Peyer's patch (tissue), 4 donors: ENCODE data around the gene OTUB2. TPM values are rescaled to one million over a fixed set of nuclear protein-coding genes. Genes with fewer than 3 reads are reported as not detected.

Experiments used
- DNase-seq, 3 donors: peaks; one replicate each; pipeline ENCODE4 v3.0.0-alpha.2; 2017 to 2019
- H3K27ac ChIP-seq, 4 donors: fragments of 200-600 bp; sonication (generic); one replicate each; pipeline ENCODE4 v1.5.1; 2016 to 2019
- H3K27me3 ChIP-seq, 2 donors: fragments of 200-600 bp; sonication (generic); one replicate each; pipeline ENCODE4 v1.5.1; 2019
- H3K36me3 ChIP-seq, 3 donors: fragments of 200-600 bp; sonication (generic); one replicate each; pipeline ENCODE4 v1.5.1; 2016 to 2019
- H3K4me1 ChIP-seq, 4 donors: fragments of 200-600 bp; sonication (generic); one replicate each; pipeline ENCODE4 v1.5.1; 2016 to 2019
- H3K4me3 ChIP-seq, 4 donors: fragments of 200-600 bp; sonication (generic); 1 replicate in 3 of 4; 2 replicates in 1 of 4; pipeline ENCODE4 v1.5.1; 2016 to 2019; ENCODE audit warnings: mild to moderate bottlenecking in 1 of 4
- H3K9me3 ChIP-seq, 4 donors: fragments of 200-600 bp; sonication (generic); one replicate each; pipeline ENCODE4 v1.5.1; 2016 to 2019; ENCODE audit warnings: mild to moderate bottlenecking in 1 of 4
- CTCF ChIP-seq, 6 experiments: fragments of 450-650 bp in 4 of 6; fragments of 200-600 bp in 2 of 6; sonication (generic) in 1 of 6; IDR thresholded peaks; one replicate each; pipeline ENCODE4 v1.5.1; 2017 to 2019; ENCODE audit warnings: antibody characterized with exemption in 6 of 6, mild to moderate bottlenecking in 3 of 6, moderate library complexity in 1 of 6
- POLR2A ChIP-seq, 2 donors: fragments of 450-650 bp; IDR thresholded peaks; one replicate each; pipeline ENCODE4 v1.5.1; 2017; ENCODE audit warnings: antibody characterized with exemption in 2 of 2, mild to moderate bottlenecking in 2 of 2, moderate library complexity in 2 of 2
- total RNA-seq, 4 donors: library from RNA; depleted of rRNA; stranded (reverse); fragments of >200 nt; gene quantifications; one replicate each; pipeline ENCODE4 v1.1.0, GENCODE V29; 2016

Gene OTUB2
- total RNA-seq, 4 donors from 2014 or later = 3.4 to 4.9 (median 3.6) TPM; not detected in 1

- no peak overlapping the region for H3K27ac ChIP-seq
- H3K4me3 ChIP-seq = no peak overlapping the region
- no peaks in the 10 kb centered on the region for H3K36me3 ChIP-seq
- no peaks in the 10 kb centered on the region for H3K27me3 ChIP-seq
- no peaks in the 10 kb centered on the region for H3K9me3 ChIP-seq
- DNase-seq = no peak
- no peak for TF ChIP-seq CTCF (IDR thresholded peaks at IDR 0.05)
- no peak for TF ChIP-seq POLR2A (IDR thresholded peaks at IDR 0.05)
- no peaks in the 10 kb centered on the region for H3K4me1 ChIP-seq
Measured at GRCh38 chr14:94011795-94012194, 14.3 kb upstream of the OTUB2 start.

DNA sequence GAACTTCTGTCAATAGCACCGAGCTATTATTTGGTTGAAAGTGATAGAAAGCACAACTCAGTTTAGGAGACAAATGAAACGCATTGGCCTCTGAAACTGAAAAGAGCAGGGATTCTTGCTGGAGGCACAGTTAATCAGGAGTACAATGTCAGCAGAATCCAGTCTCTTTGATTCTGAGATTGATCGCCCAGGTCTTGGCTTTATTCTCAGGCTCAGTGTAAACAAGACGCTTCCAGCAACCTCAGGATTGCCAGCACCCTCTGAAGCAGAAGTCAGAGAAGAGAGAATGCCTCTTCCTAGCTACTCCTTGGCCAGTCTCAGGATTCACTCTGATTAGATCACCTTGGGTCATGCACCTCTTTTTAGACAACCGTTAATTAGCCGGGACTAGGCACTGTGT, 11.8 kb upstream of the OTUB2 start:
- no peaks in the 10 kb centered on the region for H3K9me3 ChIP-seq
- H3K27ac ChIP-seq = no peak overlapping the region
- no peak for DNase-seq
- H3K27me3 ChIP-seq = no peaks in the 10 kb centered on the region
- H3K36me3 ChIP-seq = no peaks in the 10 kb centered on the region
- TF ChIP-seq CTCF (IDR thresholded peaks at IDR 0.05) (no peak), POLR2A (IDR thresholded peaks at IDR 0.05) (no peak)
- no peak overlapping the region for H3K4me3 ChIP-seq
- no peaks in the 10 kb centered on the region for H3K4me1 ChIP-seq

GRCh38 chr14:94015223-94015622, 10.9 kb upstream of the OTUB2 start:
- no peak for TF ChIP-seq POLR2A (IDR thresholded peaks at IDR 0.05)
- Histone ChIP-seq H3K36me3 (no peaks in the 10 kb centered on the region), H3K4me3 (no peak overlapping the region), H3K9me3 (no peaks in the 10 kb centered on the region), H3K4me1 (no peaks in the 10 kb centered on the region), H3K27ac (no peak overlapping the region), H3K27me3 (no peaks in the 10 kb centered on the region)
- DNase-seq = no peak

DNA sequence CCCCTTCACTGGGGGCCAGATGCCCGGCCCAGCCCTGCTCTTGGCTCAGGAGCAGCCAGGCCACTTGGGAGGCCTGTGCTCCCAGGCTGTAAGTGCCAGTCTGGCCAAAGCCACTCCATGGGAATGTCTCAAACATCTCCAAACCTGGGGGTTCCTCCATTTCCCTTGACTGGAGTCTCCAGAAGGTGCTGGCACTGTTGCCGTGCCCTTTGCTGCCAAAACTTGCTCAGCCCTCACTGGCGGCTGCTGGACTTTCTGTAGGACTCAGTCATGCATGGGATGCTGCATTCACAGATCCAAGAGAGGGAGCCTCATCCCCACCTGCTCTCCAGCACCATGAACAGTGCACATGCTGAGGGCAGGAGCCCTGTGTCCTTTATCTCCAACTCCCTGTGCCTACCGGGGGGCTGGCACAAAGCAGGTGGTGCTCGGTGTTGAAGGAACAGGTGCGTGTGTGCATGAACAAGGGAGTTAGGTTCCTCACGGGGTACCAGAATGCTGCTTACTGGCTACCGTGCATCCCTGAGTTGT, 9.6 kb upstream of the OTUB2 start:
- DNase-seq = no peak
- no peak for TF ChIP-seq POLR2A (IDR thresholded peaks at IDR 0.05)
- TF ChIP-seq CTCF (IDR thresholded peaks at IDR 0.05) = no peak
- Histone ChIP-seq H3K4me3 (no peak overlapping the region), H3K36me3 (no peaks in the 10 kb centered on the region), H3K4me1 (no peaks in the 10 kb centered on the region), H3K27ac (no peak overlapping the region), H3K9me3 (no peaks in the 10 kb centered on the region), H3K27me3 (no peaks in the 10 kb centered on the region)

GRCh38 chr14:94018308-94018707, 7.8 kb upstream of the OTUB2 start:
- Histone ChIP-seq H3K9me3 (no peaks in the 10 kb centered on the region), H3K27ac (no peak overlapping the region), H3K36me3 (no peaks in the 10 kb centered on the region), H3K27me3 (no peaks in the 10 kb centered on the region), H3K4me1 (no peaks in the 10 kb centered on the region), H3K4me3 (no peak overlapping the region)
- TF ChIP-seq CTCF (IDR thresholded peaks at IDR 0.05) = no peak
- DNase-seq = no peak

- no peak overlapping the region for H3K4me3 ChIP-seq
- no peak overlapping the region for H3K27ac ChIP-seq
- H3K4me1 ChIP-seq = no peaks in the 10 kb centered on the region
- H3K27me3 ChIP-seq = no peaks in the 10 kb centered on the region
- H3K9me3 ChIP-seq = no peaks in the 10 kb centered on the region
- DNase-seq = no peak
- H3K36me3 ChIP-seq = no peaks in the 10 kb centered on the region
- TF ChIP-seq CTCF (IDR thresholded peaks at IDR 0.05) (no peak), POLR2A (IDR thresholded peaks at IDR 0.05) (no peak)
Measured at GRCh38 chr14:94019329-94019728, 6.8 kb upstream of the OTUB2 start.
